Cardiac muscle cell (in vitro differentiated cells and primary cell): ENCODE measurements around the gene CXCL14. TPM values are rescaled to one million over a fixed set of nuclear protein-coding genes. Genes with fewer than 3 reads are reported as not detected.

ENCODE experiments used
- DNase-seq, 2 donors: peaks; one replicate each; pipeline versions ENCODE4 v3.0.0 to v3.0.0-alpha.2; 2010 to 2017; ENCODE audit warnings: low read depth in 1 of 2, low spot score in 1 of 2
- H3K27ac ChIP-seq: fragments of 200-600 bp; sonication (generic); 2 replicates; pipeline ENCODE4 v1.5.1; 2016
- H3K27me3 ChIP-seq: fragments of 200-600 bp; sonication (generic); 2 replicates; pipeline ENCODE4 v1.6.0; 2016; ENCODE audit warnings: control low read depth
- H3K36me3 ChIP-seq: fragments of 200-600 bp; sonication (generic); 2 replicates; pipeline ENCODE4 v1.5.1; 2016; ENCODE audit warnings: control low read depth
- H3K4me1 ChIP-seq: fragments of 200-600 bp; sonication (generic); 2 replicates; pipeline ENCODE4 v1.8.1; 2017; ENCODE audit warnings: low read depth, mild to moderate bottlenecking, mixed run types
- H3K4me3 ChIP-seq: fragments of 200-600 bp; sonication (generic); 2 replicates; pipeline ENCODE4 v1.5.1; 2016; ENCODE audit warnings: mild to moderate bottlenecking
- H3K9me3 ChIP-seq: fragments of 200-600 bp; sonication (generic); 2 replicates; pipeline ENCODE4 v1.5.1; 2017; ENCODE audit warnings: low read depth, mild to moderate bottlenecking, control low read depth
- polyA plus RNA-seq: library from polyadenylated mRNA; unstranded; fragments of >200 nt; fragmentation: Nextera tagmentation; extraction: Ambion mirVana; gene quantifications from 2 replicates; pipeline ENCODE4 v1.2.1, GENCODE V29; 2016
- total RNA-seq: library from RNA; depleted of rRNA; stranded (reverse); fragments of >200 nt; gene quantifications from 2 replicates; pipeline ENCODE4 v1.2.3, GENCODE V29; 2016
- TF ChIP-seq, protein P1 (sequence below): IDR thresholded peaks from 2 replicates; pipeline ENCODE4 v1.5.1; 2012; ENCODE audit warnings: low read depth, mild to moderate bottlenecking, low read length

The CXCL14 gene
- total and polyA plus RNA-seq, 2 experiments from 2014 or later: 1.2 to 1.9 TPM

DNA sequence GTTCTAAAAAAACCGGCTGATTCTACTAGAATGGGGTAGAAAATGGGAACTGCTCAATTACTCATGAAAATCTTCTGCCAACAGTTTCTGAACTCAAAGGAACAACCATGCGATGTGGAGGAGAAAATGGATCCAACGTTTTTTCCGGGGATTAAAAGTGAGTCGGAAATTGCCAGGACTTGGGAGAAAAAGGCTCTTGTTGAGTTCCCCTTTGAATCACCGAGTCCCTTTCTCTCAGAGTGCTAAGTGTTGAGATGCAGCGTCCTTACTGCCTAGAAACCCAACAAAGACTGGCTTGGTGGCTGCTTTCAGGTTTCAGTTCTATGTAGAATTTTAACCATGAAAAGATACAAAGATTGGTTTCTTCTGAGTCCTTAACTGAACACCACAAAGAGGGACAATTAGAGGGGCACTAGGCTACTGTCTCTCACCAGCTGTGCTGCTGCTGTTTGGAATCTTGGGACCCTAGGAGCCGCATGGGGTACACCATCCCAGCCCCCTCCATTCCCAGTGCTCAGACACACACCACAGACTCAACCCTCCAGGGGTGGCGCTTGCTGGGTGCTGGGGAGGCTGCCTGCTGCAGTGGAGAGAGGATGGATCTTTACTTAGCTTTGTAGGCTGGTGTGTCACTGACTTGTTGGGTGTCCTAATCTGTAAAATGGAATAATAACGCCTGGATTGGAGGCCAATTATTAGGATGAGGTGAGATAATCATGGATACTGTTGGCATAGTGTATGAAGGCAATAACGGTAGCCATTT, 21.5 kb downstream of the CXCL14 start:
- Histone ChIP-seq H3K9me3 (no peaks in the 10 kb centered on the region), H3K27ac (no peak overlapping the region), H3K4me3 (no peak overlapping the region), H3K4me1 (no peaks in the 10 kb centered on the region), H3K36me3 (no peaks in the 10 kb centered on the region), H3K27me3 (peaks cover 42% of the 10 kb centered on the region)
- TF ChIP-seq, protein P1, sequence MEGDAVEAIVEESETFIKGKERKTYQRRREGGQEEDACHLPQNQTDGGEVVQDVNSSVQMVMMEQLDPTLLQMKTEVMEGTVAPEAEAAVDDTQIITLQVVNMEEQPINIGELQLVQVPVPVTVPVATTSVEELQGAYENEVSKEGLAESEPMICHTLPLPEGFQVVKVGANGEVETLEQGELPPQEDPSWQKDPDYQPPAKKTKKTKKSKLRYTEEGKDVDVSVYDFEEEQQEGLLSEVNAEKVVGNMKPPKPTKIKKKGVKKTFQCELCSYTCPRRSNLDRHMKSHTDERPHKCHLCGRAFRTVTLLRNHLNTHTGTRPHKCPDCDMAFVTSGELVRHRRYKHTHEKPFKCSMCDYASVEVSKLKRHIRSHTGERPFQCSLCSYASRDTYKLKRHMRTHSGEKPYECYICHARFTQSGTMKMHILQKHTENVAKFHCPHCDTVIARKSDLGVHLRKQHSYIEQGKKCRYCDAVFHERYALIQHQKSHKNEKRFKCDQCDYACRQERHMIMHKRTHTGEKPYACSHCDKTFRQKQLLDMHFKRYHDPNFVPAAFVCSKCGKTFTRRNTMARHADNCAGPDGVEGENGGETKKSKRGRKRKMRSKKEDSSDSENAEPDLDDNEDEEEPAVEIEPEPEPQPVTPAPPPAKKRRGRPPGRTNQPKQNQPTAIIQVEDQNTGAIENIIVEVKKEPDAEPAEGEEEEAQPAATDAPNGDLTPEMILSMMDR: no peak
- no peak for DNase-seq

DNA sequence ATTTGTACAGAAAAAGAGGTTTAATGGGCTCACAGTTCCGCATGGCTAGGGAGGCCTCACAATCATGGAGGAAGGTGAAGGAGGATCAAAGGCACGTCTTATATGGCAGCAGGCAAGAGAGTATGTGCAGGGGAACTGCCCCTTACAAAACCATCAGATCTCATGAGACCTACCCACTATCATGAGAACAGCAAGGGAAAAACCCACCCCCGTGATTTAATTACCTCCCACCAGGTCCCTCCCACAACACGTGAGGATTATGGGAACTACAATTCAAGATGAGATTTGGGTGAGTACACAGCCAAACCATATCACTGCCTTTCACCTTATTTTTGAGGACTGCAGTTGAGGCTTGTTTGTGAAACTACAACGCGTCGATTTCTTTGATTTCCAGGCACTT, 22.2 kb downstream of the CXCL14 start:
- no peaks in the 10 kb centered on the region for H3K36me3 ChIP-seq
- no peak overlapping the region for H3K4me3 ChIP-seq
- no peaks in the 10 kb centered on the region for H3K4me1 ChIP-seq
- TF ChIP-seq, protein P1: no peak
- no peak overlapping the region for H3K27ac ChIP-seq
- H3K27me3 ChIP-seq: peaks cover 42% of the 10 kb centered on the region
- no peak for DNase-seq
- no peaks in the 10 kb centered on the region for H3K9me3 ChIP-seq

DNA sequence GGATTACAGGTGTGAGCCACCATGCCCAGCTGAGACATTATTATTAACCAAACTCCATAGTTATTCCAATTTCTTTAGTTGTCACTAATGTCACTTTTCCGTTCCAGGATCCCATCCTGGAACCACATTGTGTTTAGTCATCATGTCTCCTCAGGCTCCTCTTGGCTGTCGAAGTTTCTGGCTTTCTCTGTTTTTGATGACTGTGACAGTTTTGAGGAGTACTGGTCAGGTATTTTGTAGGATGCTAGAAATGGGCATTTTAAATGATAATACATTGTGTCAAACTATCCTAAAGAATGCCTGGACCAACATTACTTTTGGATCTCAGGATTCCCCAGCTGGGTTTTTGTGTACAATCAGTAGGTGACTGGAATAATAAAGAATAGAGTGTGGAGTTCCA, 23.3 kb downstream of the CXCL14 start:
- Histone ChIP-seq H3K4me1 (no peaks in the 10 kb centered on the region), H3K27me3 (peaks cover 49% of the 10 kb centered on the region), H3K36me3 (no peaks in the 10 kb centered on the region), H3K9me3 (no peaks in the 10 kb centered on the region), H3K27ac (no peak overlapping the region), H3K4me3 (no peak overlapping the region)
- TF ChIP-seq, protein P1: no peak
- no peak for DNase-seq

- H3K27ac ChIP-seq: no peak overlapping the region
- no peak overlapping the region for H3K4me3 ChIP-seq
- H3K4me1 ChIP-seq: no peaks in the 10 kb centered on the region
- no peaks in the 10 kb centered on the region for H3K9me3 ChIP-seq
- no peaks in the 10 kb centered on the region for H3K36me3 ChIP-seq
- peaks cover 66% of the 10 kb centered on the region for H3K27me3 ChIP-seq
- peak; percentile 32 to 50 for DNase-seq
- TF ChIP-seq, protein P1: peak; percentile 46
These were observed 24.9 kb downstream of the CXCL14 start for GRCh38 chr5:135553688-135554462.

DNA sequence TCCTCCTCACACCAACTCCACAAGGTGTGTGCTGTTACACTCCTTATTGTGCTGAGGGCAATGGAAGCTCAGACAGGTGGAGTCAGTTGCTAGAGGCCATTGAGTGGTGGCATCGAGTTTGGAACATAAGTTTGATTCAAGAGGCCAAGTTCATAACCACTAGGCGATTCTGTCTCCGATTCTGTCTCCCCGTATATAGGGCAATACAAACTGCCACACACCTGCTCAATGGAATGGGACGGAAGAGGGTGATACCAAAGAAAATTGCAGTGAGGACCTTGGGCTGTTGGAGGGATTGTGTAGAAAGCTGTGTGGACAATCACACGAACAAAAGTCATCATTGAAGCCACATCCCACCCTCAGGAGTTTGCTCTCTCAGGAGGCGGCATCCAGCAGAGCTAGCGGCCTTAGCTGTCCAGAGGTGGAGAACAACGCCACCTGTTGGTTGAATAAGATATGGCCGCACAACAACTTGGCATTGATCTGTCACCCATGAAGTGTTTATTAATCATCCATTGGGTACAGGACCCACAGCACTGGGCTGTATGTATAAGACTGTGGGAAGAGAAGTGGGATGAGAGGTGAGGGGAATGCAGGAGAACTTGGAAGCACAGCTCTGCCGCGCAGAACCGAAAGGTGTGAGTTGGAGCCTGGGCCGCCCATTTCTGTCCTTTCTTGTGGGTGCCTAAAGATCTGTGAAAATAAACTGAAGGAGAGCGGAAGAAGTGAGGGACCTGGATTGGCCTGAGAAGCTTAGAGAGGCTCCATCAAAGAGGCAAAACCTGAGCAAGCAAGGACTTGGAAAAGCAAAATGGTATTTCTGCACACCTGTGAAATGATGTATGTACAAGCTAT, 27.0 kb downstream of the CXCL14 start:
- DNase-seq: peak; percentile 81 to 83
- H3K4me1 ChIP-seq: no peaks in the 10 kb centered on the region
- H3K27ac ChIP-seq: no peak overlapping the region
- peaks cover 72% of the 10 kb centered on the region for H3K27me3 ChIP-seq
- no peaks in the 10 kb centered on the region for H3K9me3 ChIP-seq
- no peaks in the 10 kb centered on the region for H3K36me3 ChIP-seq
- TF ChIP-seq, protein P1: peak; percentile 83
- no peak overlapping the region for H3K4me3 ChIP-seq
